ENCODE results near the gene MUC5B.
"Not testable (repeated sequence)": the region's sequence is repeated elsewhere in the genome, so short reads cannot be mapped to it uniquely, and the experiment has no call there.

MUC5B gene

DNA sequence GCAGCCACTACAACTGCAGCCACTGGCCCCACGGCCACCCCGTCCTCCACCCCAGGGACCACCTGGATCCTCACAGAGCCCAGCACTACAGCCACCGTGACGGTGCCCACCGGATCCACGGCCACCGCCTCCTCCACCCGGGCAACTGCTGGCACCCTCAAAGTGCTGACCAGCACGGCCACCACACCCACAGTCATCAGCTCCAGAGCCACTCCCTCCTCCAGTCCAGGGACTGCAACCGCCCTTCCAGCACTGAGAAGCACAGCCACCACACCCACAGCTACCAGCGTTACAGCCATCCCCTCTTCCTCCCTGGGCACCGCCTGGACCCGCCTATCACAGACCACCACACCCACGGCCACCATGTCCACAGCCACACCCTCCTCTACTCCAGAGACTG is 23.4 kb downstream of the MUC5B start:
- H3K4me1 Mint-ChIP-seq; H3K27me3 Mint-ChIP-seq (ENCODE audit: low read depth, poor library complexity); H3K4me3 Mint-ChIP-seq; H3K36me3 Mint-ChIP-seq (ENCODE audit: low read depth); H3K27ac Mint-ChIP-seq; DNase-seq: not testable (repeated sequence)
- H3K9me3 Mint-ChIP-seq: peaks cover 61% of the 10 kb centered on the region

DNA sequence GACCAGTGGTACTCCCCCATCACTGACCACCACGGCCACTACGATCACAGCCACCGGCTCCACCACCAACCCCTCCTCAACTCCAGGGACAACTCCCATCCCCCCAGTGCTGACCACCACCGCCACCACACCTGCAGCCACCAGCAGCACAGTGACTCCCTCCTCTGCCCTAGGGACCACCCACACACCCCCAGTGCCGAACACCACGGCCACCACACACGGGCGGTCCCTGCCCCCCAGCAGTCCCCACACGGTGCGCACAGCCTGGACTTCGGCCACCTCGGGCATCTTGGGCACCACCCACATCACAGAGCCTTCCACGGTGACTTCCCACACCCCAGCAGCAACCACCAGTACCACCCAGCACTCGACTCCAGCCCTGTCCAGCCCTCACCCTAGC is 24.2 kb downstream of the MUC5B start:
- H3K4me1 Mint-ChIP-seq; DNase-seq; H3K27ac Mint-ChIP-seq; H3K27me3 Mint-ChIP-seq (ENCODE audit: low read depth, poor library complexity); H3K4me3 Mint-ChIP-seq; H3K36me3 Mint-ChIP-seq (ENCODE audit: low read depth): not testable (repeated sequence)
- H3K9me3 Mint-ChIP-seq: peaks cover 64% of the 10 kb centered on the region

GRCh38 chr11:1248951-1249350 is 26.1 kb downstream of the MUC5B start:
- H3K4me3 Mint-ChIP-seq; DNase-seq; H3K4me1 Mint-ChIP-seq; H3K36me3 Mint-ChIP-seq (ENCODE audit: low read depth); H3K27ac Mint-ChIP-seq: not testable (repeated sequence)
- Mint-ChIP-seq H3K9me3 (peaks cover 59% of the 10 kb centered on the region), H3K27me3 (ENCODE audit: low read depth, poor library complexity) (peaks cover 13% of the 10 kb centered on the region)

GRCh38 chr11:1250411-1250810 is 27.5 kb downstream of the MUC5B start:
- not testable (repeated sequence) for H3K4me3 Mint-ChIP-seq; DNase-seq; H3K4me1 Mint-ChIP-seq; H3K36me3 Mint-ChIP-seq (ENCODE audit: low read depth); H3K27ac Mint-ChIP-seq
- H3K9me3 Mint-ChIP-seq: peaks cover 57% of the 10 kb centered on the region
- H3K27me3 Mint-ChIP-seq (ENCODE audit: low read depth, poor library complexity): peaks cover 13% of the 10 kb centered on the region

DNA sequence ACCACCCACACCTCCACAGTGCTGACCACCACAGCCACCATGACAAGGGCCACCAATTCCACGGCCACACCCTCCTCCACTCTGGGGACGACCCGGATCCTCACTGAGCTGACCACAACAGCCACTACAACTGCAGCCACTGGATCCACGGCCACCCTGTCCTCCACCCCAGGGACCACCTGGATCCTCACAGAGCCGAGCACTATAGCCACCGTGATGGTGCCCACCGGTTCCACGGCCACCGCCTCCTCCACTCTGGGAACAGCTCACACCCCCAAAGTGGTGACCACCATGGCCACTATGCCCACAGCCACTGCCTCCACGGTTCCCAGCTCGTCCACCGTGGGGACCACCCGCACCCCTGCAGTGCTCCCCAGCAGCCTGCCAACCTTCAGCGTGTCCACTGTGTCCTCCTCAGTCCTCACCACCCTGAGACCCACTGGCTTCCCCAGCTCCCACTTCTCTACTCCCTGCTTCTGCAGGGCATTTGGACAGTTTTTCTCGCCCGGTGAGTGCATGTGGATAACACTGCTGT is 28.4 kb downstream of the MUC5B start:
- Mint-ChIP-seq H3K9me3 (peaks cover 49% of the 10 kb centered on the region), H3K36me3 (ENCODE audit: low read depth) (no peaks in the 10 kb centered on the region), H3K4me1 (no peaks in the 10 kb centered on the region), H3K4me3 (no peak overlapping the region), H3K27ac (no peak overlapping the region), H3K27me3 (ENCODE audit: low read depth, poor library complexity) (peaks cover 10% of the 10 kb centered on the region)
- TF ChIP-seq, protein P1, sequence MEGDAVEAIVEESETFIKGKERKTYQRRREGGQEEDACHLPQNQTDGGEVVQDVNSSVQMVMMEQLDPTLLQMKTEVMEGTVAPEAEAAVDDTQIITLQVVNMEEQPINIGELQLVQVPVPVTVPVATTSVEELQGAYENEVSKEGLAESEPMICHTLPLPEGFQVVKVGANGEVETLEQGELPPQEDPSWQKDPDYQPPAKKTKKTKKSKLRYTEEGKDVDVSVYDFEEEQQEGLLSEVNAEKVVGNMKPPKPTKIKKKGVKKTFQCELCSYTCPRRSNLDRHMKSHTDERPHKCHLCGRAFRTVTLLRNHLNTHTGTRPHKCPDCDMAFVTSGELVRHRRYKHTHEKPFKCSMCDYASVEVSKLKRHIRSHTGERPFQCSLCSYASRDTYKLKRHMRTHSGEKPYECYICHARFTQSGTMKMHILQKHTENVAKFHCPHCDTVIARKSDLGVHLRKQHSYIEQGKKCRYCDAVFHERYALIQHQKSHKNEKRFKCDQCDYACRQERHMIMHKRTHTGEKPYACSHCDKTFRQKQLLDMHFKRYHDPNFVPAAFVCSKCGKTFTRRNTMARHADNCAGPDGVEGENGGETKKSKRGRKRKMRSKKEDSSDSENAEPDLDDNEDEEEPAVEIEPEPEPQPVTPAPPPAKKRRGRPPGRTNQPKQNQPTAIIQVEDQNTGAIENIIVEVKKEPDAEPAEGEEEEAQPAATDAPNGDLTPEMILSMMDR (IDR thresholded peaks at IDR 0.05): no peak
- DNase-seq: no peak

- Mint-ChIP-seq H3K4me1 (no peaks in the 10 kb centered on the region), H3K36me3 (ENCODE audit: low read depth) (no peaks in the 10 kb centered on the region), H3K27me3 (ENCODE audit: low read depth, poor library complexity) (peaks cover 3% of the 10 kb centered on the region), H3K27ac (no peak overlapping the region), H3K9me3 (peaks cover 42% of the 10 kb centered on the region), H3K4me3 (no peak overlapping the region)
- DNase-seq: no peak
- TF ChIP-seq, protein P1 (IDR thresholded peaks at IDR 0.05): no peak
Measured at GRCh38 chr11:1252371-1253102, 29.7 kb downstream of the MUC5B start.

- Mint-ChIP-seq H3K27me3 (ENCODE audit: low read depth, poor library complexity) (peaks cover 3% of the 10 kb centered on the region), H3K27ac (no peak overlapping the region), H3K4me1 (no peaks in the 10 kb centered on the region), H3K36me3 (ENCODE audit: low read depth) (no peaks in the 10 kb centered on the region), H3K4me3 (no peak overlapping the region), H3K9me3 (peaks cover 41% of the 10 kb centered on the region)
- DNase-seq: no peak
- TF ChIP-seq, protein P1 (IDR thresholded peaks at IDR 0.05): no peak
Measured at GRCh38 chr11:1253103-1253485, 30.2 kb downstream of the MUC5B start.

DNA sequence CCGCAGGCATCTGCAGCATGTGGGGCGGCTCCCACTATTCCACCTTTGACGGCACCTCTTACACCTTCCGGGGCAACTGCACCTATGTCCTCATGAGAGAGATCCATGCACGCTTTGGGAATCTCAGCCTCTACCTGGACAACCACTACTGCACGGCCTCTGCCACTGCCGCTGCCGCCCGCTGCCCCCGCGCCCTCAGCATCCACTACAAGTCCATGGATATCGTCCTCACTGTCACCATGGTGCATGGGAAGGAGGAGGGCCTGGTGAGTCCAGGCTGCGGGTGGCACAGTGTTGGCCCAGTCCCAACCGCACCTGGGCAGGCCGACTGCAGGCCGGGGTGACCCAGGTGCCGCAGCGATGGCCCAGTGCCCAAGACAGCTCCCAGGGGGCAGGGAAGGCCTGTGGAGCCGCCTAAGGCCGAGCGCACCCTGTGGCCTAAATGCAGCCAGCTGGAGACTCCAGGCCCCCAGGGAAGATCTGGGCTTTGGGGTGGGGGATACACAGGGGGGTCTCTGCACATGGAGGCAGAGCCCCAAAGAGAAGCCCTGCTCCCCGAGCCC is 31.3 kb downstream of the MUC5B start:
- Mint-ChIP-seq H3K9me3 (peaks cover 36% of the 10 kb centered on the region), H3K27me3 (ENCODE audit: low read depth, poor library complexity) (peaks cover 3% of the 10 kb centered on the region), H3K4me3 (no peak overlapping the region), H3K27ac (no peak overlapping the region), H3K36me3 (ENCODE audit: low read depth) (no peaks in the 10 kb centered on the region), H3K4me1 (no peaks in the 10 kb centered on the region)
- TF ChIP-seq, protein P1 (IDR thresholded peaks at IDR 0.05): no peak
- DNase-seq: no peak
